ENCODE results near the gene BCAR1. TPM values are rescaled to one million over a fixed set of nuclear protein-coding genes. Genes with fewer than 3 reads are reported as not detected.
"Not testable (repeated sequence)": the region's sequence is repeated elsewhere in the genome, so short reads cannot be mapped to it uniquely, and the experiment has no call there.

Gene BCAR1
- total RNA-seq, 1 experiment from 2014 or later: 12.9 TPM

DNA sequence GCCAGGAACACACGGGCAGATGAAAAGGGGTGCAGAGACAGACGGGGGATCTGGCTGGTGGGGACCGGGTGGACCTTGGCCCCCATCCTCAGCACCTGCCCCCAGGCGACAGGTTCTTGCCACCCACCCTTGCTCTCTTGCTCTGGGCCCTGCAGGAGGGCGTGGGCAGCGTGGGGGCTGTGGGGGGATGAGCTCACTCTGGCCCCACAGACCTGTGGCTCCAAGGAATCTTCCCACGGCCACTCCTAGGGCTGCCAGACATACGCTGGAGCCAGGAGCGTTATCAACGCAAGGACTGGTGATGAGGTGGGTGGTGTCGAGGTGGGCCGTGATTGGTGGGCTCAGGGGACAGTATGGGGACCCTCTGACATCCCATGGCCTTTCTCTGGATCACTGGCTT lies 26.3 kb downstream of the BCAR1 start:
- no peak for DNase-seq (ENCODE audit: low spot score)

DNA sequence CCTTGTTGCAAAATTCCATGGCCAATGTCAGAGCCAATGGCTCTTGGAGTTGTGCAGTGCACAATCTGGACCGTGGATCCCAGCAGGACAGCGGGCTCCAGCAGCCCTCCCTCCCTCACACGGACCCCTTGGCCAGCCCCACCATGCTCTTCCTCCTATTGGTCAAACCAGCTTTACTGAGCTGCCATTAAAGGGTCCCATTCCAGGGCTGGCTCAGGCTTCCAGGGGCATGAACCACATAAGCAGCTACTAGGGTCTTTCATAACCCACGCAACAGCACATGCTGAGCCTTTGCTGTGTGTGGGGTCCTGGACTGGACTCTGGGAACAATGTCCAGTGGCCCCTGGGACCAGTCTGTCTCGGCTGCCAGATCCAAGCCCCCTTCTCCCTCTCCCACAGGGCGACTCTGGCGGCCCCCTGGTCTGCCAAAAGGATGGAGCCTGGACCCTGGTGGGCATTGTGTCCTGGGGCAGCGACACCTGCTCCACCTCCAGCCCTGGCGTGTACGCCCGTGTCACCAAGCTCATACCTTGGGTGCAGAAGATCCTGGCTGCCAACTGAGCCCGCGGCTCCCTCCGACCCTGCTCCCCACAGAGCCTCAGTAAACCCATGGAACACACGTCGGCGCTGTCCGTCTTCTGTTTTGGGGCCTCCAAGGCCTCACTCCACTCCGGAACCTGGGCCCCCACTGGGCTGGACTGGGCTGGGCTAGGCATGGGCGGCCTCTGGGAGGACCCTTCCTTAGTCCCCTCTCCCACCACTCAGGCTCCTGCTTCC lies 26.9 kb downstream of the BCAR1 start:
- no peak for DNase-seq (ENCODE audit: low spot score)

DNA sequence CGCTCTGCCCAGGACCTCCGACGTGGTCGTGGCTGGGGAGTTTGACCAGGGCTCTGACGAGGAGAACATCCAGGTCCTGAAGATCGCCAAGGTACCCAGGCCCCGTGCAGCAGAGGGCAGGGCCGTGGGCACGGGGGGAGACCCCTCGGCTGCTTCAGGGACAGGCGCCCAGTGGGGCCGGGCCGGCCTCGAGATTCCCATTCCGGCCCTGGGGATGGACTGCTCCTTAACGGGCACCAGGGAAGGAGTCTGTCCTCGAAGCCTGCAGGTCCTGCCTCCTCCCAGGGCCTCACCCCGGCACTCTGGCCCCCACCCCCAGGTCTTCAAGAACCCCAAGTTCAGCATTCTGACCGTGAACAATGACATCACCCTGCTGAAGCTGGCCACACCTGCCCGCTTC lies 28.3 kb downstream of the BCAR1 start:
- DNase-seq (ENCODE audit: low spot score): not testable (repeated sequence)

DNA sequence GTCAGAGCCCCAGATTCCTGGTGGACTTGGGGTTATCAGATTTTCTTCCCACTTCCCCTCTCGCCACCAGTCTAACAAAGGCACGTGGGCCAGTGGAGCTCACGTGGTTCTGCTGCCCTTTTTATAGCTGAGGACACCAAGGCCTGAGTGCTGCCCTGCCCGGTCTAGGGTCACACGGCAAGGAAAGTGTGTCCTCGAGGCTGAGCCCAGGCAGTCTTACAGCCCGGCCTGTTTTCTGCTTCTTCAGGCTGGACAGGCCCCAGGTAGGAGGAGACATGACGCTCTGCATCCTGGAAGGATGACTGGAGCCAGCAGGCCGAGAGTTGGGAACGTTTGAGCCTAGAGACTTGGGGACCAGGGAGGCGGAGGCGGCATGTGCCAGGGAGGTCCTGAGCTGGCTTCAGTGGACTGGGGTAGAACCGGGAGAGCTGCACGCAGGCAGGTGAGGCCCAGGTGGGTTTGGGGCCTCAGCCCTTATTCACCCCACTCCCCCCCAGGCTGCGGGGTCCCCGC lies 29.1 kb downstream of the BCAR1 start:
- no peak for DNase-seq (ENCODE audit: low spot score)

DNA sequence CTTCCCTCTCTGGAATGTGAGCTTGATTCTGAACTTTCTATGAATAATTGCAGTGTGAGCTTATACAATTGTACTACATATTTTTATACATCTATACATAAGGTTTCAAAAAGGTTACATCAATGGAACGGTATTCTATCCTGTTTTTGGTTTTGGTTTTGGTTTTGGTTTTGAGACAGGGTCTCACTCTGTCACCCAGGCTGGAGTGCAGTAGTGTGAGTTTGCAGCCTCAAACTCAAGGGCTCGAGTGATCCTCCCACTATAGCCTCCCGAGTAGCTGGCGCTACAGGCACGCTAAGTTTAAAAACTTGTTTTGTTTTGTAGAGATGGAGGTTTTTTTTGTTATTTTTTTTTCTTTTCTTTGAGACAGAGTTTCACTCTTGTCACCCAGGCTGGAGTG lies 31.6 kb downstream of the BCAR1 start:
- DNase-seq (ENCODE audit: low spot score): no peak

DNA sequence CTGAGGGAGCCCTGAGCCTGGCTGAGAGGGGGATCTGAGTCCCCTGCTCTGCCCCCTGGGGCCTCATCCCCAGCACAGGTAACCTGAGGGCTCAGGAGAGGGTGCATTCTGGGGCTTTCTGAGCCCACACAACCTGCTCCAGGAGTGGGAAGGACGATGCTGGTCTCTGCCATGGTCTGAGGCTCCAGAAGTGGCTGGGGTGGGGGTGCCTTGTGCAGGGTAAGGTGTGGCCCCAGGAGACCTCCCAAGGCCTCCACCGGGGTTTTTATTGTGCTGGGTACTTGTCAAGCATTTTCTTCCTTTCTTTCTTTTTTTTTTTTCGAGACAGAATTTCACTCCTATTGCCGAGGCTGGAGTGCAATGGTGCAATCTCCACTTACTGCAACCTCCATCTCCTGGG lies 32.3 kb downstream of the BCAR1 start:
- no peak for DNase-seq (ENCODE audit: low spot score)

DNA sequence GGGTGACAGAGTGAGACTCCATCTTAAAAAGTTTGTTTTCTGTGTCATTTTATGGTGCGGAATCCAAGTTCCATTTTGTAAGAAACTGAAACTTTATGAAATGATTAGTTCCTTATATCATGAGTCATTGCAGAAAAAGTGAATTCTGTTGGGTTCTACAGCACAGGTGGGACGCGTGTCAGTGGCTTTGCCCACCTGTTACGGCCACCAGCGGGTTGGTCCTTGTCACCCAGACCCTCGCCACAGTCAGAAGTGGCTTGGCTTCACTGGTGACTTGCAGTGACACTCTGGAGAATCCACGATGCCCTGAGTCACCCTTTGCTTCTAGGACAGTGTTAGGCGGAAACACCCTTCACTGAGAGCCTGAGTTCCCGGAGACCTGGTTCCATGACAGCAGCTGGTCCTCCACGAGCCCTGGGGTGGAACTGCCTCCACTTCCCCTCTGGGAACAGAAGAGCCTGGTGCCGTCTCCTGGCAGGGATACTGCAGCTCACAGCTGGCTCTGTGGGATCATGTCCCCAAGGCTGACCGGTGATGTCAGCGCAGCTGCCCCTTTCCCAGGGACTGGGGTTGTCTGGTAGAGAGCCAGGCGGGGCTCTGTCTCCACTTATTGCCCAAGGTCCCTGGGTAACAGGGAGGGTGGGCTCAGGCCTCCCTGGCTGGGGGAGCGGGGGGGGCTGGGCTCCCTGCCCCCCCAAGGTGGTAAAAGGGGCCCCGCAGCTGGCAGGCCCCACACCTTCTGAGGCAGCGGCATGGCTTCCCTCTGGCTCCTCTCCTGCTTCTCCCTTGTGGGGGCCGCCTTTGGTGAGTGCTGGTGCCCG lies 33.0 kb downstream of the BCAR1 start, which contains the start of gene CTRB1:
CTRB1 (plus strand) TSS at position 733 of the 821 bp plus-strand sequence; CDS start at position 753, 20 bp downstream.
- DNase-seq (ENCODE audit: low spot score): no peak

DNA sequence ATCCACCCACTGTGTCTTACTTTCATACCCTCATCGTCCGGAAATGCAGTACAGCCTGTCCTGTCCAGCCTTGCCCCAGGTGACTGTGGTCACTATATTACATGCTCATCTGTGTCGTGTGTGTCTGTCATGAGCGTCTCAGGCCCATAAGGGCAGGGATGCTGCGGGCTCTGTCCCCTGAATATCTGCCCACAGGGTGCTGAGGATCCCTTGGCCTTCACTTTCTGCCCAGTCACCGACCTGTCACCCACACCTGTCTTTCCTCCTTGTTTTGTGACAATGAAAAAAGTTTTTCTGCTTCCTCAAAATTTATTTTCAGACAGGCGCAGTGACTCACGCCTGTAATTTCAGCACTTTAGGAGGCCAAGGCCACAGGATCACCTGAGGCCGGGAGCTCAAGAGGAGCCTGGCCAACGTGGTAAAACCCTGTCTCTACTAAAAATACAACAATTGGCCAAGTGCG lies 34.0 kb downstream of the BCAR1 start:
- no peak for DNase-seq (ENCODE audit: low spot score)

DNA sequence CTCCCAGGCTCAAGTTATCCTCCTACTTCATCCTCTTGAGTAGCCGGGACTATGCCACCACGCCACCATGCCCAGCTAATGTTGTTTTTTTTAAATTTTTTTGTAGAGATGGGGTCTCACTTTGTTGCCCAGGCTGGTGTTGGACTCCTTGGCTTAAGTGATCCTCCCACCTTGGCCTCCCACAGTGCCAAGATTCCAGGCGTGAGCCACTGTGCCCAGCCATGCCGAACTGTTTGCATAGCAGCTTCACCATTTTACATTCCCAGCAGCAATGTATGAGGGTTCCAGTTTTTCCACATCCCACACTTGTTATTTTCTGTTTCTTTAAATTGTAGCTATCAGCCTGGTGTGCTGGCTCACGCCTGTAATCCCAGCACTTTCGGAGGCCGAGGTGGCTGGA lies 34.8 kb downstream of the BCAR1 start:
- DNase-seq (ENCODE audit: low spot score): no peak

DNA sequence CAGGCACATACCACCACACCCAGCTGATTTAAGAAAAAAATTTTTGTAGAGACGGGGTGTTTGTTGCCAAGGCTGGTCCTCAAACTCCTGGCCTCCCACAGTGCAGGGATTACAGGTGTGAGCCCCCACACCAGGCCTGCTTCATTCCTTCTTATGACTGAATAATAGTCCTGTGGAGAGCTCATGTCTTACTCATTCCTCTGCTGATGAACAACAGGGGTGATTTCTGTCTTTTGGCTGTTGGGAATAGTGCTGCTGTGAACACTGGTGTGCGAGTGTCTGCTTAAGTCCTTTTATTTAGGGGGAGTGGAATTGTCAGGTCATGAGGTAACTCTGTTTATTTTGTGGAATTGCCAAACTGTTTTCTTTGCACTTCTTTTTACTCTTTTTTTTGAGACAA lies 35.3 kb downstream of the BCAR1 start:
- DNase-seq (ENCODE audit: low spot score): no peak

DNA sequence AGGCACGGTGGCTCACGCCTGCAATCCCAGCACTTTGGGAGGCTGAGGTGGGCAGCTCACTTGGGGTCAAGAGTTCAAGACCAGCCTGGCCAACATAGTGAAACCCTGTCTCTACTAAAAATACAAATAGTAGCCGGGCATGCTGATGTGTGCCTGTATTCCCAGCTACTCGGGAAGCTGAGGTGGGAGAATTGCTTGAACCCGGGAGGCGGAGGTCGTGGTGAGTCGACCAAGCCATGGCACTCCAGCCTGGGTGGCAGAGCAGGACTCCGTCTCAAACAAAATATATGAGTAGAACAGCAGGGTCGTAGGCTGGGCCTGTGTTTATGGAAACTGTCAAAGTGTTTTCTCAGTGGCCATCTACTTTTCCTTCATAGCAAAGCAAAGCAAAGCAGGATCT lies 40.1 kb downstream of the BCAR1 start:
- DNase-seq (ENCODE audit: low spot score): not testable (repeated sequence)

DNA sequence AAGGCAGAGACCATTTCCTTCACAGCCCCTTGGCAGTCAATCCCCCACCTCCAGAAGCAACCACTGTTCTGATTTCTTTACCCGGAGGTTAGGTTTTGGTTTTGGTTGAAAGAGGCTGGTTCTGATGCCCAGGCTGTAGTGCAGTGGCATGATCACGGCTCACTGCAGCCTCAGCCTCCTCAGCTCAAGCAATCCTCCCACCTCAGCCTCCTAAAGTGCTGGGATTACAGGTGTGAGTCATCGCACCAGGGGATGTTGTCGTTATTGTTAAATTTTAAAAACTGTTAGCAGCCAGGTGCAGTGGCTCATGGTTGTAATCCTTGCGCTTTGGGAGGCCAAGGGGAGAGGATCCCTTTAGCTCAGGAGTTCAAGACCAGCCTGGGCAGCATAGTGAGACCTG lies 41.5 kb downstream of the BCAR1 start:
- no peak for DNase-seq (ENCODE audit: low spot score)

DNA sequence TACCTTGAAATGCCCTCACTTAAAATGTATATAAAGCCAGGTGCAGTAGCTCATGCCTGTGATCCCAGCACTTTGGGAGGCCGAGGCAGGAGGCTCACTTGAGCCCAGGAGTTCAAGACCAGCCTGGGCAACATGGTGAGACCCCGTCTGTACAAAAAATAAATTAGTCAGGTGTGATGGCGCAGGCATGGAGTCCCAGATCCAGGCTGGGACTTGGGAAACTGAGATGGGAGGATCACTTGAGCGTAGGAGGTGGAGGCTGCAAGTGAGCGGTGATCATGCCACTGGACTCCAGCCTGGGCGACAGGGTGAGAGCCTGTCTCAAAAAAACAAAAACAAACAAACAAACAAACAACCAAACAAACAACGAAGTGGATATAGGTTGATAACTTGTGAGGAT lies 41.9 kb downstream of the BCAR1 start:
- DNase-seq (ENCODE audit: low spot score): not testable (repeated sequence)

DNA sequence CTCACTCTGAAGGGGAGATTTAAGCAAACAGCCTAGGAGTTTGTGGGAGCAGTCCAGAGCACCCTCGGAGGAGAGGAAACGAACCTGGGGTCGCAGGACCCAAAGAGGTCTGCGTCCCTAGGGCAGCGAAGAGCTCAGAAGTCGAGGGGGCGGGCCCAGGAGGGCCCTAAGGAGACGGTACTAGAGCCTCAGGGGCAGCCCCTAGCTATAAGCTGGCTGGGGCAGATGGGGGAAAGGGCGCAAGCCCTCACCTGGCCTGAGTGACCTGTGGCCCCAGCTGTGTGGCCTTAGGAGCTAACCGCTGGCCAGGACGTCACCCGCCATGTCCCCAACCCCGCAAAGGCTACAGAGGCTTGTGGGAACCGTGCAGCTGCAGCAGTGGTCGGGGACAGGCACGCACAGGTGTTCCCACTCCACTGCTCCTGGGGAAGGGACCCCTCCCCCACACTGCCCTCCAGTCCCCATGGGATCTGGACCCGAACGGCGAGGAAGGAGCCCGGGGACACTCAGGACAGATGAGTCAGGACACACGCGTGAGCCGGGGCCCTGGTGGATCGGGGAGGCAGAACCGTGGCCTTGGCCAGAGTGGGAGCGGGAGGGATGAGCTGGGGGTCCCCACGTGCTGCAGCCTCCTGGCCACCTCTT lies 42.4 kb downstream of the BCAR1 start:
- no peak for DNase-seq (ENCODE audit: low spot score)

DNA sequence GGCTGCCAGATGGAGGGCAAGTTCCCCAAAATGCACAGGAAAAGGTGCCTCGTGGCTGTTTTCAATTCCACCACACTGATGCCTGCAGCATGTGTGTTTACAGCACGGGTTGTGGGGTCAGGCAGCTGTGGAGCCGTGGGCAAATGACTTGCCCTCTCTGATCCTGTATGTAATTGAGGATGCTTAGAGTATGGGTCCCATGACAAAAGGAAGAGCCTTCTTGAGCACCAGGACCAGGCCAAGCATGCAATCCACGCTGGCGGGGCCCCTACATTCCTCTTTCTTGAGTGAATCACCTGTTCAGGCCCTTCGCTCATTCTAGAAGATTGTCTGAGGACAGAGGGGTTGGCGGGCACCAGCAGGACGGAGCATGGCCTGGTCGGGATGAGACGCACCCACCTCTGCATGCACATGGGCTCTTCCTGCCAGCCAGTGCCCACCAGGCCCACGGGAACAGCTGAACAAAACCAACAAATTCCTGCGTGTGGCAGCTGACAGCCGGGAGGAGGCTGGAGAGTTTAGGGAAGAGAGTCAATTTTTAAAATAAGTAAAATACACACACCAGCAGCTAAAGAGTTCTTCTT lies 43.1 kb downstream of the BCAR1 start:
- no peak for DNase-seq (ENCODE audit: low spot score)

DNA sequence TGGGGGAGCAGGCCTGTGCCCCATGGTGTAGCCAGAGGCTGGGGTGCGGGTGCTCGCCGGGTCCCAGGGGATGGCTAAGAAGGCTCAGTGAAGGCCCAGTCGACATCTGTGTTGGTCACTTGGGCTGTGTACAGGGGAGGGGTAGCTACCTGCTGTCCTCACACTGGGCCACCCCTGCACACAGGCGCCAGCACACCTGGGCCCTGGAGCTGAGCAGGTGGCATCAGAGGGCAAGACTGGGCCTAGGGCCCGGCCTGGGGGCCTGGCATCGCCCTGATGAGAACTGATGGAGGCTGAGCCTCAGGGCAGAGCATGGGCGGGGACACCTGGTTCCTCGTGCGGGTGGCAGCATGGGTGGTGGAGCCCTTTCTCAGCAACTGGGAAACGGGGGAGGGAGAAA lies 43.6 kb downstream of the BCAR1 start:
- DNase-seq (ENCODE audit: low spot score): no peak

DNA sequence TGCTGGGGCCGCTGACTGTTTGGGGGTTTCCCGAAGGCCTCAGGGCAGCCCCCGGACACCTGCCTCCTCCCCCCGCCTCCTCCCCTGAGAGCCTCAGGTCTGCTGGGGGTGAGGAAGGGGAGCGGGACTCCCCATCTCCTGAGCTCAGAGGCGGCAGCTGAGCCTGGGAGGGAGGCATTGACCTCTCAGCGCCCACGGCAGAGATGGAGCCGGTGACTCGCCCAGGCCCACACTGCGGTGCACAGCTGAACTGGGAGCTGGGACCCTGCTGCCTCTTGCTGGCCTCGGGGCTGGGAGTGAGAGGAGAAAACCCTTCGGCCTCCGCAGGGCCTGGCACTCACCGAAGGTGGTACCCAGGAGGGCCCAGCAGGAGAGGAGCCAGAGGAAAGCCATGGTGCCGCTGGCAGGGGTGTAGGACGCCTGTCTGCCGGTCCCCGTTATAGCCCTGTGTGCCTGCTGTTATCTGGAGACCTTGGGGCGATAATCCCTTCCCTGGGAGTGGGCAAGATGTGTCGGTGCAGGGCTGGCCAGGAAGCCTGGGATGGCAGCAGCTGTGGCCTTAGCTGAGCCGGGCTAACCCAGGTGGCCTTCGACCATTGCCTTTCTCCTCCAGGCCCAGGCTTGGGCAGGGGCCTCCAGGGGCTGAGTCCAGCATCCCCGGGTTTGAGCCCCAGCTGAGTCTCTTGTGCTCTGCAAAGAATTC lies 44.5 kb downstream of the BCAR1 start, which contains the start of gene CTRB2:
CTRB2 (minus strand) TSS at position 413 of the 703 bp plus-strand sequence; CDS start at position 393, 20 bp downstream.
- DNase-seq (ENCODE audit: low spot score): no peak

DNA sequence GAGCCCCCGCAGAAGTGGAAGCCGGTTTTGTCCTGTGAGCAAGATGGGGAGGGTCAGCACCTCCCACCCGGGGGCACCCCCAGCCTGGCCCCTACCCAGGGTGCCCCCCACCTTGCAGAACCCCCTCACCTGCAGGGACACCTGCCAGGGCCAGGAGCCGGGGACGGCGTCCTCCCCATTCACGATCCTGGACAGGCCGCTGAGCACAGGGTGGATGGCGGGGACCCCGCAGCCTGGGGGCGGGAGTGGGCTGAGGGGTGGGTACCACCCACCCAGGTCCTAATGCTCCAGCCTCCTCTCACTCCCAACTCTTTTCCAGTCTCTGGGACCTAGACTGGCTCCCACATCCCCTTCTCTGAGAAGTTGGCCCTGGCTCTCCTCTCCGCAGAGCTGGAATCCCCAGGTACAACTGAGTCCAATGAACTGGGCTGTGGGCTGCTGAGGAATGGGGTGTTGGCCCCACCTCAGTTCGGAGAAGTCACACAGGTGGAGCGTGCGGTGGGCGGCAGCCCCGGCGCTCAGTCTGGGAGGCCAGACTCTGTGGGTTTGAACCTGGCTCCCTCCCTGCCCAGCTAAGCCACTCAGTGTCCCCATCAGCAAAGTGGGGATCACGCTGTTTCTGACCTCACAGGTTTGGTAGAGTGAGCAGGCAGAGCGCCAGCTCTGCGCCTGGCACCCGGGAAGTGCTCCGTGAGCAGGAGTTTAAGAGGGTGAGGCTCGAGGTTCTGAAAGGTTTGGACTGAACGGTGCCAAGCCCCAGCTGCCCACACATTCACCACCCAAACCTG lies 45.3 kb downstream of the BCAR1 start:
- DNase-seq (ENCODE audit: low spot score): not testable (repeated sequence)

DNA sequence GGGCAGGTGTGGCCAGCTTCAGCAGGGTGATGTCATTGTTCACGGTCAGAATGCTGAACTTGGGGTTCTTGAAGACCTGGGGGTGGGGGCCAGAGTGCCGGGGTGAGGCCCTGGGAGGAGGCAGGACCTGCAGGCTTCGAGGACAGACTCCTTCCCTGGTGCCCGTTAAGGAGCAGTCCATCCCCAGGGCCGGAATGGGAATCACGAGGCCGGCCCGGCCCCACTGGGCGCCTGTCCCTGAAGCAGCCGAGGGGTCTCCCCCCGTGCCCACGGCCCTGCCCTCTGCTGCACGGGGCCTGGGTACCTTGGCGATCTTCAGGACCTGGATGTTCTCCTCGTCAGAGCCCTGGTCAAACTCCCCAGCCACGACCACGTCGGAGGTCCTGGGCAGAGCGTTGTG lies 46.0 kb downstream of the BCAR1 start:
- not testable (repeated sequence) for DNase-seq (ENCODE audit: low spot score)

DNA sequence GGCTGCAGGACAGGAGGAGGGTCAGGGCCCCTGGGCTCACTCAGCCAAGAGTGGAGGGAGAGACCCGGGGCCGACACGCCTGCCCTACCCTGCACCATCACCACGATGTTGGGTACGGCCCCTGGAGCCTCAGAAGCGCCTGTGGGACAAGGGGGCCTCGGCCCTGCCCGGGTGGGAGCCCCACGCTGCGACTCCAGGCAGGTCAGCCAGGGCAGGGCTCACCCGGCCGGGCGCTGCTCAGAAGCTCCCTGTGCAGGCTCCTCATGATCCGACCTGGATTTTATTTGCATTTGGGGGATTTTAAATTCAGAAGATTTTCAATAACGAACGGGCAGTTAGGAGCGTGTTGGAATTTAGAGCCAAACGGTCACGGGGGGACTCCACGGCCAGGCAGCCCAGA lies 46.5 kb downstream of the BCAR1 start:
- DNase-seq (ENCODE audit: low spot score): not testable (repeated sequence)

Measured in H4 (cell line).